Activated T-helper 2 cell treated with anti-CD3 and anti-CD28 coated beads, Interferon-gamma antibody, Interleukin-2, Interleukin-4, amounts not matched to agents 10 μg/mL and 5 μg/mL and 100 μg/mL, durations not matched to agents 14 hours and 24 hours and 36 hours (primary cell): ENCODE measurements around the gene PRSS3. TPM values are rescaled to one million over a fixed set of nuclear protein-coding genes. Genes with fewer than 3 reads are reported as not detected.
A peak's percentile ranks its signal among the peaks of the same experiment; 100 is the strongest.
"Not testable (repeated sequence)": the region's sequence is repeated elsewhere in the genome, so short reads cannot be mapped to it uniquely, and the experiment has no call there.

Experiments
- DNase-seq: peaks from one replicate; pipeline ENCODE4 v3.0.0; 2021; ENCODE audit warnings: low spot score
- H3K27ac Mint-ChIP-seq: one replicate; pipeline ENCODE4 v1.8.0; 2021; ENCODE audit warnings: mixed read lengths
- H3K27me3 Mint-ChIP-seq: one replicate; pipeline ENCODE4 v1.8.0; 2021; ENCODE audit warnings: low read depth, mixed read lengths
- H3K36me3 Mint-ChIP-seq: one replicate; pipeline ENCODE4 v1.8.0; 2021; ENCODE audit warnings: low read depth, mixed read lengths
- H3K4me1 Mint-ChIP-seq: one replicate; pipeline ENCODE4 v1.8.0; 2021; ENCODE audit warnings: low read depth, mixed read lengths
- H3K4me3 Mint-ChIP-seq: one replicate; pipeline ENCODE4 v1.8.0; 2021; ENCODE audit warnings: low read depth, mild to moderate bottlenecking, moderate library complexity, mixed read lengths
- H3K9me3 Mint-ChIP-seq: one replicate; pipeline ENCODE4 v1.8.0; 2021; ENCODE audit warnings: mixed read lengths
- intact Hi-C: fragments of 100-400 bp; cut with micrococcal nuclease; formaldehyde crosslinking; loops from one replicate; pipeline ENCODE4 v1.15.1; 2023
- total RNA-seq: library from RNA; stranded (reverse); gene quantifications from 2 replicates; pipeline ENCODE4 v1.2.3, GENCODE V29; 2022

Gene PRSS3
- total RNA-seq: not detected in 2 replicates

DNA sequence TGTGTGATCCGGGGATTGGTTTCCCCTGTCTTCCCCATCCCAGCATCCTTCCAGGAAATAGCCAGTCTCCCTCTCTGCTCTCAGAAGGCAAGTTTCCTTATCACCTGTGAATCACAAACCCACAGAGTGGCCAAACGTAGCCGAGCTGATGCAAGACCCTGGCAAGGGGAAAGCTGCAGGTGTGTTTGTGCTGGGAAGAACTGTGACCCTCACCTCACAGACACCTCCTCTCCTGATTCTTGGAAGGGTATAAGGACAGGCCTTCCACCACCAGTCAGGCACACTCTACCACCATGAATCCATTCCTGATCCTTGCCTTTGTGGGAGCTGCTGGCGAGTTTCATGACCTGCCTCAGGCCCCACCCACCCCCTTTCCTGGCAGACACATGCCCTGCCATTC lies at the start of gene PRSS3:
Gene PRSS3 (plus strand): TSS at position 281 of the 400 bp plus-strand sequence. CDS start 13 bp downstream, at position 294.
- peaks cover 35% of the 10 kb centered on the region for H3K27me3 Mint-ChIP-seq
- H3K9me3 Mint-ChIP-seq: no peaks in the 10 kb centered on the region
- H3K27ac Mint-ChIP-seq: no peak within 1 kb of the TSS
- H3K36me3 Mint-ChIP-seq: no peaks in the 10 kb centered on the region
- DNase-seq: no peak
- H3K4me1 Mint-ChIP-seq: no peaks in the 10 kb centered on the region
- H3K4me3 Mint-ChIP-seq: no peak within 1 kb of the TSS
- intact Hi-C loops: no loop called here

DNA sequence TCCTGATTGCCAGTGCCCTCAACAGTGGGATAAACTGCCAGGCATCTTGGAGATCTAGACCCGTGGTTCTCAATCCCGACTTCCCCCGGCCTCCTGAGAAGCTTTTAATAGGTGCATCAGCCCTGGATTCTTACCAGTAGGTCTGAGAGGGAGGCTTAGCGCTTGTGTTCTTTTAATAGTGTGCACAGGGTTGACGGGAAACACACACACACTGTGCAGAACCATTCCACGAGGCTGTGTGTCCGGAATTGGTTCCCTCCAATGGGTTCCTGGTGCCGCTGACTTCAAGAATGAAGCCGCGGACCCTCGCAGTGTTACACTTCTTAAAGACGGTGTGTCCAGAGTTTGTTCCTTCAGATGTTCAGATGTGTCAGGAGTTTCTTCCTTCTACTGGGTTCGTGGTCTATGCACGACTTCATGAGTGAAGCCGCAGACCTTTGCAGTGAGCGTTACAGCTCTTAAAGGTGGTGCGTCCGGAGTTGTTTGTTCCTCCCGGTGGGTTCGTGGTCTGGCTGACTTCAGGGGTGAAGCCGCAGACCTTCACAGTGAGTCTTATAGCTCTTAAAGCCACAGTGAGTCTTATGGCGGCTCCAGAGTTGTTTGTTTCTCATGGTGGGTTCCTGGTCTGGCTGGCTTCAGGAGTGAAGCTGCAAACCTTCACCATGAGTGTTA lies 46.6 kb upstream of the PRSS3 start:
- DNase-seq: peak; percentile 21
- intact Hi-C loops: no loop called here
- peak overlapping the region; percentile 36 for H3K27ac Mint-ChIP-seq
- peaks cover 41% of the 10 kb centered on the region for H3K4me1 Mint-ChIP-seq
- H3K9me3 Mint-ChIP-seq: no peaks in the 10 kb centered on the region
- peak overlapping the region; percentile 69 for H3K4me3 Mint-ChIP-seq
- H3K27me3 Mint-ChIP-seq: peaks cover 69% of the 10 kb centered on the region
- H3K36me3 Mint-ChIP-seq: no peaks in the 10 kb centered on the region

DNA sequence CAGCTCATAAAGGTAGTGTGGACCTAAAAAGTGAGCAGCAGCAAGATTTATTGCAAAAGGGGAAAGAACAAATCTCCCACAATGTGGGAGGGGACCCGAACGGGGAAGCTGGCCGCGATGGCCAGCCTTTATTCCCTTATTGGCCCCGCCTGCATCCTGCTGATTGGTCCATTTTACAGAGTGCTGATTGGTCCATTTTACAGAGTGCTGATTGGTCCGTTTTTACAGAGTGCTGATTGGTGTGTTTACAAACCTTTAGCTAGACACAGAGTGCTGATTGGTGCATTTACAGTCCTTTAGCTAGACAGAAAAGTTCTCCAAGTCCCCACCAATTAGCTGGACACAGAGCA lies 46.1 kb upstream of the PRSS3 start:
- DNase-seq: peak; percentile 23
- H3K9me3 Mint-ChIP-seq, intact Hi-C loops, H3K27ac Mint-ChIP-seq, H3K36me3 Mint-ChIP-seq: not testable (repeated sequence)
- H3K4me3 Mint-ChIP-seq: peak overlapping the region; percentile 69
- peaks cover 41% of the 10 kb centered on the region for H3K4me1 Mint-ChIP-seq
- H3K27me3 Mint-ChIP-seq: peaks cover 72% of the 10 kb centered on the region

DNA sequence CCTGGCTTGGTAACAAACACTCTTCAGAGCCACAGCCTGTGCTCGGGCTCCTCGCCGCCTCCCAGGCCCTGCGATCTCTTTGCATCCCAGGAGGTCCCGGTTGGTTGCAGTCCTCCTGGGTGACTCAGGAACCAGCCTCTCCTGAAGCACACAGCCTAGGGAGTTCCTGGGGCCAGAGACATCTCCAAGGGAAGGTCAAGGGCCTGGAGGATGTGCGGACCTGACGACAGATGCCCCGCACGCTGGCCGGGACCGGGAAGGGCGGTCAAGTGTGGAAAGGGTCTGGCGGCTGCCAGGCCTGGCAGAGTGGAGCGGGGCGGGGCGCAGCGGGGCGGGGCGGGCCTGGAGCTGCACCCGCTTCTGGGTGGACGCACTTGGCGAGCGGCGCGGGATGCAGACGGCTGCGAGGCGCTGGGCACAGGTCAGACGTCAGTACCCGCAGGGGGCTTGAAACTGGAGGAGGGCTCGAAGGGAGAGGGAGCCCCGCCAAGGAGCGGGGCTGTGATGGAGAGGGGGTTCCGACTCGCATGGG lies 45.0 kb upstream of the PRSS3 start:
- peaks cover 80% of the 10 kb centered on the region for H3K27me3 Mint-ChIP-seq
- no peaks in the 10 kb centered on the region for H3K9me3 Mint-ChIP-seq
- intact Hi-C loops: no loop called here
- H3K36me3 Mint-ChIP-seq: no peaks in the 10 kb centered on the region
- H3K27ac Mint-ChIP-seq: no peak overlapping the region
- no peak for DNase-seq
- H3K4me1 Mint-ChIP-seq: peaks cover 41% of the 10 kb centered on the region
- peak overlapping the region; percentile 35 for H3K4me3 Mint-ChIP-seq

DNA sequence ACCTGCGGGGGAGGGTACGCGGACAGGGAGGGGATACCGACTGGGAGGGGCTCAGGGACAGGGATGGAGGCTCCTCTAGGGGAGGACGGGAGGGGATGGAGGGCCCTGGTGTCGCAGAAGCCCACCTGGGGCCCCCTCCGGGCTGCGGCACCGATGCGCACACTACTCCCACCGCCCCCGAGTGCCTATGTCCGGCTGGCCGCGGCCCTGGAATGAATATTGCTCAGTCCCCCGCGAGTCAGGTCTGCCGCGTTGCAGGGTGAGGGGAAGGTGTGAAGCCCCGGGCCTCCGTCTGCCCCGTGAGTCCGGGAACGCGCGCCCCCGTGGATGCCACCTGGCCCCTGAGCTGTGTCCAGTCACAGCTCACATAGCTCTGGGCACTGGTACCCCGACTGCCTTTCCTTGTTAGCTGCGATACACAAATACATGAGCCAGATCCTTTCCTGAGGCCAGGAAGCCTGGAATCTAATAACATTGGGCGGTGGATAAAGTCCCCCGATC lies 44.5 kb upstream of the PRSS3 start:
- no peak overlapping the region for H3K4me3 Mint-ChIP-seq
- intact Hi-C loops: no loop called here
- H3K27ac Mint-ChIP-seq: no peak overlapping the region
- peaks cover 41% of the 10 kb centered on the region for H3K4me1 Mint-ChIP-seq
- H3K36me3 Mint-ChIP-seq: no peaks in the 10 kb centered on the region
- H3K9me3 Mint-ChIP-seq: no peaks in the 10 kb centered on the region
- no peak for DNase-seq
- H3K27me3 Mint-ChIP-seq: peaks cover 79% of the 10 kb centered on the region

DNA sequence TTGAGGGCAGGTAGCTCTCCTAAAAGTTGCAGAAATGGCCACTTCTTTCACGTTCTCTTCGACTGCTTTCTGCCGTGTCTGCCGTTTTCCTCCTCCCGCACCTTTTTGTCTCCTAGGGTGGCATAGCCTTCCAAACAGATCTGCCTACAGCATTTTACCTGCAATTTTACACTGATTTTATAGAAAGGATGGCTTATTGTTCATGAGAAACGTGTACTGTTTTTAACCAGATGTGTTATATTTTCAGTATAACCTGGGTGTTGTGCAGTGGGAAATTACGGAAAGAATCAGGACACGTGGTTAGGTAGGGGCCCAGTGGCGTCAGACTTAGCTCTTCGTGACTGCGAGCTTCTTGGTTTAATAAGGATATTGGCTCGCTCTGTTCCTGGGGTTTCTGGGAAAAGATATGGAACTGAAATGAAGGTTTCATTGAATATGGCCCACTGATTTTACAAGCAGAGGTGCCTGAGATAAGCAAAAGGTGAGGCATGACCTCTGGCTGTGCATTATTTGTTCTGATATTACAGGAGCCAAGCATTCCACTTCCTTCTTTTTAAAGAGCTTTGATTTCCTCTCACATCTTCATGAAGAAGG lies 43.7 kb upstream of the PRSS3 start:
- intact Hi-C loops: no loop called here
- H3K4me1 Mint-ChIP-seq: peaks cover 41% of the 10 kb centered on the region
- peak overlapping the region; percentile 1 for H3K4me3 Mint-ChIP-seq
- H3K9me3 Mint-ChIP-seq: no peaks in the 10 kb centered on the region
- H3K27me3 Mint-ChIP-seq: peaks cover 79% of the 10 kb centered on the region
- no peak overlapping the region for H3K27ac Mint-ChIP-seq
- DNase-seq: no peak
- H3K36me3 Mint-ChIP-seq: no peaks in the 10 kb centered on the region

DNA sequence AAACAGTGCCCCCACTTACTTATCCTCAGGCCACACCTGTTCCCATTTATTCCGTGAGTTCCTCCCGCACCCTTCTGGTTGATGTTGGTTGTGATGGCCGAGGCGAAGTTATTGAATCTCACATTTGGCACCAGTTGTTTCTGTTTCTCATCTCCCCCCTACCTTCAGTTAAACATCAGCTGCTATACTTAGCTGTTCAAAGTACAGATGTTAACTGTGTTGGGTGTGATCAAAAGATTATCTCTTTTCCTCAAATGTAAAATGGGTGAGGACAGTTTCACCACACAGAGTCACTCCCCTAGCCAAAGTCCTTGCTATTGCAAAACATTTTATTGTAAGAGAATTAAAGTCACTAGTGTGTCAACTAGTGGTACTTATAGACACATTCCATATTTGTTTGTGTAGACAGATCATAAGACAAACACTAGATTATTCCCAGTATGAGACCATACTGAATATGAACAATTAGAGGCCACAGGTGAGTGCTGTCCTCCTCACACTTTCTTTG lies 43.2 kb upstream of the PRSS3 start:
- Mint-ChIP-seq H3K9me3 (no peaks in the 10 kb centered on the region), H3K4me1 (peaks cover 41% of the 10 kb centered on the region), H3K36me3 (no peaks in the 10 kb centered on the region), H3K27me3 (peaks cover 82% of the 10 kb centered on the region), H3K27ac (no peak overlapping the region), H3K4me3 (no peak overlapping the region)
- intact Hi-C loops: no loop called here
- DNase-seq: no peak

DNA sequence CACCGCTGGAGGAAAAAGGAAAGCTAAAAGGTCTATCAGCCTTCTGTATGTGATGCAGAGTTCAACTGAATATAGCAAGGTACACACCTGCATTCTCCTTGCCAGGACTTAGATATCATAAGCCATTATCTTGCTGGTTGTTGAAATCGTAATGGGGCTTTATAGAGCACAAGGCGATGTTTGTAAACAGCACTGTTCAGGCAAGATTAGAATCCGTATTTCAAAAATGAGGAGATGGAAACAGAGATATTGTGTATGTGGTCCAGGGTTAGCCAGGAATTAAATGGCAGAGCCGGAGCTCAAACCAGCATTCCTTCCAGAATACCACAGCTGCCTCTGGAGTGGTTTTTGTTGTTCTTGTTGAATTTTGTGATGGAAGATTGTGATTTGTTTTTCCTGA lies 42.6 kb upstream of the PRSS3 start:
- H3K27ac Mint-ChIP-seq, H3K36me3 Mint-ChIP-seq, H3K9me3 Mint-ChIP-seq, DNase-seq, intact Hi-C loops, H3K4me3 Mint-ChIP-seq: not testable (repeated sequence)
- Mint-ChIP-seq H3K4me1 (peaks cover 41% of the 10 kb centered on the region), H3K27me3 (peaks cover 85% of the 10 kb centered on the region)

DNA sequence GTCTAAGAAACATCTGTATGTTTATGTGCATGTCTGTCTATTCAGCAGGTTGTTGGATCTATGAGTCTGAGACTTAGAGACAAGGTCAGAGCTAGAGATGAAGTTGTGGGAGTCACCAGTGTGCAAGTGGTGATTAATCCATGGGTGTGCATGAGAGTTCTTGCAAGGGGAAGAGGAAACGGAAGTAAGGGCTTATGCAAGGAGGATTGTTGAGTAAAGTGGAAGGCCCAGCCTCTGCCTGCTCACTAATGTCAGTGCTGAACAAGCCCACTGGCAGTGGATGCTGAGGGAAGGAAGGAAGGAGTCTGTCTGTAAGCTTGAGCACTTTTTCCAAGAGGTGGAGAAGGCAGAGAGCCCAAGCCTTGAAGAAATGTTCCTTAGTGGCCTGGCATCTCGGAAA lies 35.7 kb upstream of the PRSS3 start:
- H3K4me1 Mint-ChIP-seq, intact Hi-C loops, H3K4me3 Mint-ChIP-seq, H3K27ac Mint-ChIP-seq, H3K36me3 Mint-ChIP-seq, DNase-seq, H3K9me3 Mint-ChIP-seq: not testable (repeated sequence)
- H3K27me3 Mint-ChIP-seq: peaks cover 39% of the 10 kb centered on the region

DNA sequence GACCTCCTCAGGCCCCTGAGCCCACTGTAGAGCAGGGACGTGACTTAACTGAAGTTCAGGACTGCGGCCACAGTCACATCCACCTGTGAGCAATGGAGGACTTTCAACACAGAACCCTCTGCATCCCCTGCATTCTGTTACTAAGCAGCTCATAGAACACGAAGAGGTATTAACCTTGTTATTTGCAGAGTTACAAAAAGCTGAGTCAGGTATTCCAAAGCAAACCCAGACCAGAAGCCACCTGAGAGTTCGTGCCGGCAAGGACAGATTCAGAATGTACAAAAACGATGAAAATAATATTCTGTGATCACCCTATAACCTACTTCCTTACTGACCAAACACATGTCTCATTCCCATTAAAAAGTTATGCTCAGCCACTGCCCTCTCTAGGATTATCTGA lies 33.0 kb upstream of the PRSS3 start:
- peaks cover 15% of the 10 kb centered on the region for H3K27me3 Mint-ChIP-seq
- H3K9me3 Mint-ChIP-seq: no peaks in the 10 kb centered on the region
- H3K4me1 Mint-ChIP-seq: peaks cover 3% of the 10 kb centered on the region
- DNase-seq: no peak
- no peak overlapping the region for H3K27ac Mint-ChIP-seq
- H3K36me3 Mint-ChIP-seq: no peaks in the 10 kb centered on the region
- H3K4me3 Mint-ChIP-seq: no peak overlapping the region
- intact Hi-C loops: no loop called here

DNA sequence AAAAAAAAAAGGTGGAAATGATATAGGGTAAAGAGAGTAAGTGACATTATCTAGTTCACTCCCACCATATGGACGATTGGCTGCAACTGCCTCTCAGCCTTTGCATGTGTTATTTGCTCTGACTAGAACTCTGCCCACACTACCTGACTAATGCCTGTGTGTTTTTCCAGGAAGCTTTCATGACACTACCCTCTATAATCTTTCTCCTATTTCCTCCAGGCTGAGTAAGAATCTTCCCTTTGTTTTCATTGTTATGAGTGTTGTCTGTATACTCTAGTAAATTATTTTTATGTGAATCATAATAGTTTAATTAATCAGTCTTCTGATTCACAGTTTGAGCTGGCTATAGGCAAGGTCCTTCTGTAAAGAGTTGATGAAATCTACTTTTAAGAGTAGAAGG lies 31.7 kb upstream of the PRSS3 start:
- intact Hi-C loops, H3K27ac Mint-ChIP-seq, DNase-seq, H3K36me3 Mint-ChIP-seq, H3K4me3 Mint-ChIP-seq, H3K4me1 Mint-ChIP-seq, H3K27me3 Mint-ChIP-seq, H3K9me3 Mint-ChIP-seq: not testable (repeated sequence)

DNA sequence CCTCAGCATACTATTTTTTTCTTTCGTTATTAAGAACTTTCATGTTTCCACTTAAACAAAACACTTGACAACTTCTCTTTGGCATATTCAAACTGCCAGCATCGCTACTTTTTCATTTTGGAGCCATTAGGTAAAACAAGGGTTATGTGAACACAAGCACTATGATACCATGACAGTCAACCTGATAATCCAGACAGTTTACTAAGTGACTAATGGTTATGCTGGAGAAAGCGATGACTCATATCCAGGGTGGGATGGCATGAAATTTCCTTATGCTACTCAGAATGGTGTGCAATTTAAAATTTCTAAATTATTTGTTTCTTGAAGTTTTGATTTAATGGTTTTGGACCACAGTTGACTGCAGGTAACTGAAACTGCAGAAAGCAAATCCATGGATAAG lies 29.9 kb upstream of the PRSS3 start:
- intact Hi-C loops: no loop called here
- Mint-ChIP-seq H3K27me3 (no peaks in the 10 kb centered on the region), H3K9me3 (no peaks in the 10 kb centered on the region), H3K4me3 (no peak overlapping the region), H3K4me1 (peaks cover 6% of the 10 kb centered on the region), H3K36me3 (no peaks in the 10 kb centered on the region), H3K27ac (no peak overlapping the region)
- DNase-seq: no peak

DNA sequence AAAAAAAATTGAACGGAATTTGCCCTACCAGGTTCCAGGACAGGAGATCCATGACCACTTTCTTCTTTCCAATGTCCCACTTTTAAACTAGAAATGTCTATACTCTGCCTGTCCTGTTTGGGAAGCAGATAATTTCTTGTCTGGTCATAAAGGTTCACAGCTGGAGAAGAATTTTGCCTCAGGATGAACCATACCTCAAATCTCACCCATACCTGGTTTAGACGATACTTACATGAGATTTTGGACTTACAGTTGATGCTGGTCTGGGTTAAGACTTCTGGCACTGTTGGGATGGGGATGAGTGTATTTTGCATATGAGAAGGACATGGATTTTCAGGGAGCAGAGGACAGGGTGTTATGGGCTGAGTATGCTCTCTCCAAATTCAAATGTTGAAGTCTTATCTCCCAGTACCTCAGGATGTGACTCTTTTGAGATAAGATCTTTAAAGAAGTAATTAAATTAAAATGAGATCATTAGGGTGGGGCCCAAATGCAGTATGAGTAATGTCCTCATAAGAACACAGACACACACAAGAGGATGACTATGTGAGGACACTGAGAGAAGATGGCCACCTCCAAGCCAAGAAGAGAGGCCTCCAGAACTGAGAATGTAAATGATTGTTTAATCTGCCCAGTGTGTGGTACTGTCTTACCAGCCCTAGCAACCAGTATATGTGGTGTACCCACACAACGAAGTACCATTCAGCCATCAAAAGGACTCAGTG lies 25.0 kb upstream of the PRSS3 start:
- intact Hi-C loops, H3K9me3 Mint-ChIP-seq, H3K36me3 Mint-ChIP-seq, H3K4me1 Mint-ChIP-seq, H3K27me3 Mint-ChIP-seq, H3K27ac Mint-ChIP-seq, DNase-seq, H3K4me3 Mint-ChIP-seq: not testable (repeated sequence)
